GM13977 (cell line): ENCODE data around the gene CLCN1.

Experiments used
- DNase-seq: peaks from one replicate; pipeline ENCODE4 v3.0.0; 2012; ENCODE audit warnings: low spot score
- CTCF ChIP-seq: IDR thresholded peaks from 2 replicates; pipeline ENCODE4 v1.5.1; 2012; ENCODE audit warnings: mild to moderate bottlenecking, control low read depth; ENCODE audit not compliant: insufficient read depth; ENCODE audit errors: extremely low read depth, missing control alignments
- in situ Hi-C: fragments of 300-500 bp; cut with MboI; formaldehyde crosslinking; loops from one replicate; pipeline ENCODE4 v1.12.0; 2022; ENCODE audit warnings: low sequenced_read_pairs, low pct_unique_long_range_greater_than_20kb, mixed read lengths, inconsistent platforms; ENCODE audit not compliant: unreplicated experiment

CLCN1 gene

GRCh38 chr7:143280566-143280965, 35.3 kb upstream of the CLCN1 start:
- no peak for TF ChIP-seq CTCF
- in situ Hi-C loops: no loop called here
- DNase-seq: no peak

GRCh38 chr7:143281529-143281928, 34.4 kb upstream of the CLCN1 start:
- TF ChIP-seq CTCF: no peak
- no peak for DNase-seq
- in situ Hi-C loops: no loop called here

GRCh38 chr7:143282124-143282523, 33.8 kb upstream of the CLCN1 start:
- in situ Hi-C loops: no loop called here
- DNase-seq: no peak
- TF ChIP-seq CTCF: no peak

GRCh38 chr7:143283381-143283780, 32.5 kb upstream of the CLCN1 start:
- DNase-seq: no peak
- in situ Hi-C loops: no loop called here
- no peak for TF ChIP-seq CTCF

- TF ChIP-seq CTCF: no peak
- in situ Hi-C loops: no loop called here
Observed at GRCh38 chr7:143284591-143285469, 31.1 kb upstream of the CLCN1 start, which contains the start of gene TMEM139. TMEM139 (plus strand) TSS chr7:143284958; CDS start chr7:143285958, 1,000 bp downstream.

GRCh38 chr7:143285470-143285778, 30.5 kb upstream of the CLCN1 start:
- DNase-seq: no peak
- no peak for TF ChIP-seq CTCF
- in situ Hi-C loops: no loop called here

More at GRCh38 chr7:143284591-143285469, 31.1 kb upstream of the CLCN1 start, which contains the start of gene TMEM139:
- DNase-seq: no peak
